Measurements from ENCODE around the gene JAK1.

- TF ChIP-seq CTCF (IDR thresholded peaks at IDR 0.05): no peak
- no peak for TF ChIP-seq POLR2A (IDR thresholded peaks at IDR 0.05)
Measured at GRCh38 chr1:64875101-64875500, 91.2 kb downstream of the JAK1 start.
